Neural crest cell (in vitro differentiated cells): ENCODE measurements around the gene SUPT20HL1. TPM values are rescaled to one million over a fixed set of nuclear protein-coding genes. Genes with fewer than 3 reads are reported as not detected.
"Not testable (repeated sequence)": the region's sequence is repeated elsewhere in the genome, so short reads cannot be mapped to it uniquely, and the experiment has no call there.

Source experiments
- DNase-seq: peaks from one replicate; pipeline ENCODE4 v3.0.0; 2021; ENCODE audit warnings: low read depth, mixed read lengths, low spot score
- H3K27ac Mint-ChIP-seq: one replicate; pipeline ENCODE4 v1.8.0; 2021; ENCODE audit warnings: mild to moderate bottlenecking, mixed read lengths; ENCODE audit not compliant: unreplicated experiment
- H3K27me3 Mint-ChIP-seq: 2 replicates; pipeline ENCODE4 v1.8.0; 2021; ENCODE audit warnings: low read depth, mild to moderate bottlenecking, mixed read lengths
- H3K36me3 Mint-ChIP-seq: 2 replicates; pipeline ENCODE4 v1.8.0; 2021; ENCODE audit warnings: low read depth, mild to moderate bottlenecking, mixed read lengths
- H3K4me1 Mint-ChIP-seq: 2 replicates; pipeline ENCODE4 v1.8.0; 2021; ENCODE audit warnings: mixed read lengths
- H3K4me3 Mint-ChIP-seq: one replicate; pipeline ENCODE4 v1.8.0; 2021; ENCODE audit warnings: mild to moderate bottlenecking, mixed read lengths
- H3K9me3 Mint-ChIP-seq: 2 replicates; pipeline ENCODE4 v1.8.0; 2021; ENCODE audit warnings: mixed read lengths
- CTCF ChIP-seq: fragments of 200-600 bp; sonication (generic); conservative IDR thresholded peaks from 2 replicates; pipeline ENCODE4 v1.5.0; 2021; ENCODE audit warnings: antibody characterized with exemption, mild to moderate bottlenecking
- total RNA-seq: library from RNA; stranded (reverse); gene quantifications from 2 replicates; pipeline ENCODE4 v1.2.1, GENCODE V29; 2021

Gene SUPT20HL1
- total RNA-seq, 1 donor from 2014 or later, result not detected

- H3K4me3 Mint-ChIP-seq, result no peak overlapping the region
- DNase-seq, result no peak
- no peak for TF ChIP-seq CTCF
- no peaks in the 10 kb centered on the region for H3K36me3 Mint-ChIP-seq
- H3K27me3 Mint-ChIP-seq, result peaks cover 3% of the 10 kb centered on the region
- peaks cover 9% of the 10 kb centered on the region for H3K4me1 Mint-ChIP-seq
- no peak overlapping the region for H3K27ac Mint-ChIP-seq
- no peaks in the 10 kb centered on the region for H3K9me3 Mint-ChIP-seq
Observed at GRCh38 chrX:24364851-24365538, 4.6 kb downstream of the SUPT20HL1 start.

GRCh38 chrX:24366762-24367400, 6.4 kb downstream of the SUPT20HL1 start:
- not testable (repeated sequence) for H3K4me3 Mint-ChIP-seq, DNase-seq, H3K27ac Mint-ChIP-seq, H3K36me3 Mint-ChIP-seq, H3K9me3 Mint-ChIP-seq
- Mint-ChIP-seq H3K4me1 (peaks cover 17% of the 10 kb centered on the region), H3K27me3 (peaks cover 22% of the 10 kb centered on the region)

GRCh38 chrX:24369816-24370215, 9.4 kb downstream of the SUPT20HL1 start:
- H3K27ac Mint-ChIP-seq, result no peak overlapping the region
- peaks cover 17% of the 10 kb centered on the region for H3K4me1 Mint-ChIP-seq
- TF ChIP-seq CTCF, result no peak
- H3K4me3 Mint-ChIP-seq, result no peak overlapping the region
- peaks cover 2% of the 10 kb centered on the region for H3K9me3 Mint-ChIP-seq
- H3K36me3 Mint-ChIP-seq, result no peaks in the 10 kb centered on the region
- peaks cover 36% of the 10 kb centered on the region for H3K27me3 Mint-ChIP-seq
- no peak for DNase-seq

GRCh38 chrX:24371391-24371972, 11.0 kb downstream of the SUPT20HL1 start:
- DNase-seq, result peak; percentile 76
- H3K4me1 Mint-ChIP-seq, result peaks cover 13% of the 10 kb centered on the region
- peaks cover 2% of the 10 kb centered on the region for H3K9me3 Mint-ChIP-seq
- H3K27ac Mint-ChIP-seq, result no peak overlapping the region
- no peaks in the 10 kb centered on the region for H3K36me3 Mint-ChIP-seq
- no peak overlapping the region for H3K4me3 Mint-ChIP-seq
- TF ChIP-seq CTCF, result peak; percentile 82
- H3K27me3 Mint-ChIP-seq, result peaks cover 36% of the 10 kb centered on the region

GRCh38 chrX:24372021-24372763, 11.8 kb downstream of the SUPT20HL1 start:
- peaks cover 2% of the 10 kb centered on the region for H3K9me3 Mint-ChIP-seq
- peaks cover 36% of the 10 kb centered on the region for H3K27me3 Mint-ChIP-seq
- no peak for TF ChIP-seq CTCF
- no peak for DNase-seq
- H3K36me3 Mint-ChIP-seq, result no peaks in the 10 kb centered on the region
- H3K27ac Mint-ChIP-seq, result no peak overlapping the region
- H3K4me1 Mint-ChIP-seq, result peaks cover 8% of the 10 kb centered on the region
- no peak overlapping the region for H3K4me3 Mint-ChIP-seq
